Measurements from ENCODE around the gene MPZL1.

- TF ChIP-seq CTCF (IDR thresholded peaks at IDR 0.05) (no peak), POLR2A (IDR thresholded peaks at IDR 0.05) (no peak), POLR2AphosphoS5 (IDR thresholded peaks at IDR 0.05) (no peak), EP300 (IDR thresholded peaks at IDR 0.05) (no peak)
These were observed 49.0 kb upstream of the MPZL1 start for GRCh38 chr1:167672831-167673230.
